Nephron (organoid): ENCODE measurements around the gene COPS2.

Experiments
- H3K27ac Mint-ChIP-seq, 3 experiments: 2 replicates each; pipeline ENCODE4 v1.8.0; 2020; ENCODE audit warnings: mixed read lengths in 3 of 3, mild to moderate bottlenecking in 2 of 3, moderate library complexity in 1 of 3
- H3K27me3 Mint-ChIP-seq: 2 replicates; pipeline ENCODE4 v1.8.0; 2021; ENCODE audit warnings: low read depth, mild to moderate bottlenecking, moderate library complexity, mixed read lengths
- H3K36me3 Mint-ChIP-seq: 2 replicates; pipeline ENCODE4 v1.8.0; 2020; ENCODE audit warnings: low read depth, mixed read lengths
- H3K4me1 Mint-ChIP-seq: 2 replicates; pipeline ENCODE4 v1.8.0; 2020; ENCODE audit warnings: mixed read lengths
- H3K4me3 Mint-ChIP-seq, 3 experiments: 2 replicates each; pipeline ENCODE4 v1.8.0; 2020; ENCODE audit warnings: mild to moderate bottlenecking in 3 of 3, mixed read lengths in 3 of 3, moderate library complexity in 2 of 3
- H3K9me3 Mint-ChIP-seq: 2 replicates; pipeline ENCODE4 v1.8.0; 2020; ENCODE audit warnings: mixed read lengths
- TF ChIP-seq, protein P1 (sequence below), 3 experiments: fragments of 200-600 bp; sonication (generic); IDR thresholded peaks; one replicate each; pipeline ENCODE4 v1.5.0; 2021; ENCODE audit warnings: antibody characterized with exemption in 3 of 3; ENCODE audit not compliant: unreplicated experiment in 3 of 3

COPS2 gene

DNA sequence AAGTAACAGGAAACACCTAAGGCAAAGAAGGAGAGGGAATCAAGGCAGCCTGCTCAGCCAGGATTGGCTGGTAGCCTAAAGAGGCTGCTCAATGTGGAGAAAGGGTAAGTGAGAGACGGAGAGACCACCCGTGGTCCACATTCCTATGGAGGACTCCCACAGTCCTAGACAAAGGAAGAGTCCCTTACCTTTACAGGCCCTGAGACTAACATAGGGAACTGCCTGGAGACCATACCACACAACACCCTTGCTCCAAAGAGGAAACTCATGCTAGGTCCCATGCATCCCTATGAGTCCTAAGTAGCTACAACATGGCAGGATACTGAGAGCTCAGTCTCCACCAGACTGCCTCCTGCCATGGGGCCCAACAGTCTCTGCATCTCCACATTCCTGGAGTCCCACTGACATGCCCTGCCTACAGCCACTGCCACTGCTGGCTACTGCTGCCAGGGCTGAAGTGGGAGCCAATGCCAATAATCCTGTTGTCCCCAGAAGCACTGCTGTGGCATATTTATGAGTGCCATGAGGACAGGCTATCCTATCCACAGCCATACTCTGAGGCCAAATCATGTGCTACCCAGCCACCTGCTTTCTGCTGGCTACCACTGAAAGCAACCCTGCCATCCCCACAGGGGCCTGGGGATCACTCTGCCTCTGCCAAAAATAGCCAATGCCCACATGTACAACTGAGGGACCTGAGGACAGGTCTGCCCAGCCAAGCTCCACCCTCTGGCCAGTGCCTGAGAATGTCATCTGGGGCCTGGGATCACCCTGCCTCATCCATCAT, 45.0 kb downstream of the COPS2 start:
- Mint-ChIP-seq H3K27ac (no peak overlapping the region), H3K4me3 (no peak overlapping the region), H3K27me3 (no peaks in the 10 kb centered on the region), H3K9me3 (peaks cover 34% of the 10 kb centered on the region), H3K36me3 (peaks cover 58% of the 10 kb centered on the region), H3K4me1 (no peaks in the 10 kb centered on the region)
- TF ChIP-seq, protein P1, sequence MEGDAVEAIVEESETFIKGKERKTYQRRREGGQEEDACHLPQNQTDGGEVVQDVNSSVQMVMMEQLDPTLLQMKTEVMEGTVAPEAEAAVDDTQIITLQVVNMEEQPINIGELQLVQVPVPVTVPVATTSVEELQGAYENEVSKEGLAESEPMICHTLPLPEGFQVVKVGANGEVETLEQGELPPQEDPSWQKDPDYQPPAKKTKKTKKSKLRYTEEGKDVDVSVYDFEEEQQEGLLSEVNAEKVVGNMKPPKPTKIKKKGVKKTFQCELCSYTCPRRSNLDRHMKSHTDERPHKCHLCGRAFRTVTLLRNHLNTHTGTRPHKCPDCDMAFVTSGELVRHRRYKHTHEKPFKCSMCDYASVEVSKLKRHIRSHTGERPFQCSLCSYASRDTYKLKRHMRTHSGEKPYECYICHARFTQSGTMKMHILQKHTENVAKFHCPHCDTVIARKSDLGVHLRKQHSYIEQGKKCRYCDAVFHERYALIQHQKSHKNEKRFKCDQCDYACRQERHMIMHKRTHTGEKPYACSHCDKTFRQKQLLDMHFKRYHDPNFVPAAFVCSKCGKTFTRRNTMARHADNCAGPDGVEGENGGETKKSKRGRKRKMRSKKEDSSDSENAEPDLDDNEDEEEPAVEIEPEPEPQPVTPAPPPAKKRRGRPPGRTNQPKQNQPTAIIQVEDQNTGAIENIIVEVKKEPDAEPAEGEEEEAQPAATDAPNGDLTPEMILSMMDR (IDR thresholded peaks at IDR 0.05; ENCODE audit: unreplicated experiment in 3 of 3), result no peak

GRCh38 chr15:49103002-49103401, 52.4 kb downstream of the COPS2 start:
- H3K36me3 Mint-ChIP-seq, result peaks cover 8% of the 10 kb centered on the region

DNA sequence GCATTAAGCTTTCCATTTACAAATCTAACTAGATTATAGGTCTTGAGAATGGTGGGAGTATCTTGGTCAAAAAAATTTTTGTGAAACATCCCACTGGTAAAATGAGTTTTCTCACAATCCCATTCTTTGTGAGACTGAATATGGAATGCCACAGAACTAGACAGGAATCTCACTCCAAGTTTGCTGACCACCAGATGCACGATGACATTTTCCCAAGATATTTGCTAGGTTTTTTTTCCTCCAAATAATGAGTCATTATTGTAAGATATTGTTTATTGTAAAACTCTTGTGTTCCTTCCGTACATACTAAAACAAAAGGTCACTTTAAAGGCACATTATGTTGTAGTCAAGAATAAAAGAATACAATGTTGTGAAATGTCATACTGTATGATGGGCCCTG, 53.9 kb downstream of the COPS2 start:
- no peak overlapping the region for H3K27ac Mint-ChIP-seq
- H3K36me3 Mint-ChIP-seq, result peaks cover 8% of the 10 kb centered on the region
- H3K4me1 Mint-ChIP-seq, result no peaks in the 10 kb centered on the region
- TF ChIP-seq, protein P1 (IDR thresholded peaks at IDR 0.05; ENCODE audit: unreplicated experiment in 3 of 3), result no peak
- no peaks in the 10 kb centered on the region for H3K9me3 Mint-ChIP-seq
- no peaks in the 10 kb centered on the region for H3K27me3 Mint-ChIP-seq
- no peak overlapping the region for H3K4me3 Mint-ChIP-seq

More at GRCh38 chr15:49103002-49103401, 52.4 kb downstream of the COPS2 start:
- Mint-ChIP-seq H3K27ac (no peak overlapping the region), H3K27me3 (no peaks in the 10 kb centered on the region), H3K4me1 (no peaks in the 10 kb centered on the region), H3K9me3 (no peaks in the 10 kb centered on the region), H3K4me3 (no peak overlapping the region)
- TF ChIP-seq, protein P1 (IDR thresholded peaks at IDR 0.05; ENCODE audit: unreplicated experiment in 3 of 3), result no peak

DNA sequence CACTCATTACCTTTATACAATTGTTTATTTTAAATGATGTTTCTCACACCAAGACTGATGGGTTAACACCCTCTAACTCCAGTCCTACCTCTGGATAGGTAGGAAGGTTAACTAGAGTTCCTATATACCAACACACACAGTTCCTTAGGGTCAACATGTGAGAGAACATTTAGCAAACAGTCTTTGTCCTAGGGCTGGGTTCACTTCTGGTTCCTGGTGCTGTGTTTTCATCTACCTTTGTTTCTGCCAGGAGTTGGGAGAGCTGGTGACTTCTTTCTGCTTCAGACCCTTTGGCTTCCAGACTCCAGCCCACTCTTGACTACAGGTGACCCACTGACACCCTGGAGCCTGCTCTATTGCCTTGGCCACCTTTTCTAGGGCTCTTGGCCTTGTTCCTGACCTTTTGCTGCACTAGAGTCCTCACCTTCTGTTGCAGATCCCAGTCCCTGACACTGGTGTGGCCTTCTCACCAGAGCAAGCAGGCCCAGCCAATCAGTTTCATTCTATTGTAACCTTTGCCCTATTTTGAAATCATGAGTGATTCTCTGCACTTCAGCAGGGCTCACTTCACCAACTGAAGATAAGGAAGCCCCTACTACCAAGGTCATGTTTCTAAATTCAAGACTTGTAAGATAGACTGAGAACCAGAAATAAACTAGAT, 59.2 kb downstream of the COPS2 start:
- TF ChIP-seq, protein P1 (IDR thresholded peaks at IDR 0.05; ENCODE audit: unreplicated experiment in 3 of 3), result no peak
- no peaks in the 10 kb centered on the region for H3K27me3 Mint-ChIP-seq
- H3K4me3 Mint-ChIP-seq, result no peak overlapping the region
- H3K27ac Mint-ChIP-seq, result no peak overlapping the region
- H3K4me1 Mint-ChIP-seq, result no peaks in the 10 kb centered on the region
- H3K36me3 Mint-ChIP-seq, result no peaks in the 10 kb centered on the region
- H3K9me3 Mint-ChIP-seq, result no peaks in the 10 kb centered on the region

DNA sequence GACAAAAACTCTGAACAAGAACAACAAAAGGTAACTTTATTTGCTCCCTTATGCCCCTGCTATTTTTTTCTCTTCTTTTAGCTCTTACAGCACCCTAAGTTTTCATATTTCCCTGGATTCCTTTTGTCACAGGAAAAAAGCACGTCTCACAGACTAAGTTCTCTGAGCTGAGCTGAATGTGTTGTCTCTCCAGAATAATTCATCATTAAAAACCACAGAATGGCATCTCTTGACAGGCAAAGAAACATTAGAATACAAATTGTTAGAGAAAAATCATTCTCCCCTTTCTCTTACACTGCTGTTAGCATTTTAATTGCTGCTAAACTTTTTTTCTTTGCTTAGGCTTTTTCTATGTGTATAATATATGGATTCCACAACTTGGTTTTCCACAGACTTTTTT, 60.5 kb downstream of the COPS2 start:
- Mint-ChIP-seq H3K36me3 (no peaks in the 10 kb centered on the region), H3K4me3 (no peak overlapping the region)

More for the DNA sequence above, 60.5 kb downstream of the COPS2 start:
- Mint-ChIP-seq H3K27me3 (no peaks in the 10 kb centered on the region), H3K4me1 (no peaks in the 10 kb centered on the region), H3K27ac (no peak overlapping the region), H3K9me3 (no peaks in the 10 kb centered on the region)
- TF ChIP-seq, protein P1 (IDR thresholded peaks at IDR 0.05; ENCODE audit: unreplicated experiment in 3 of 3), result no peak
